ENCODE results near the gene BCL7A.

DNA sequence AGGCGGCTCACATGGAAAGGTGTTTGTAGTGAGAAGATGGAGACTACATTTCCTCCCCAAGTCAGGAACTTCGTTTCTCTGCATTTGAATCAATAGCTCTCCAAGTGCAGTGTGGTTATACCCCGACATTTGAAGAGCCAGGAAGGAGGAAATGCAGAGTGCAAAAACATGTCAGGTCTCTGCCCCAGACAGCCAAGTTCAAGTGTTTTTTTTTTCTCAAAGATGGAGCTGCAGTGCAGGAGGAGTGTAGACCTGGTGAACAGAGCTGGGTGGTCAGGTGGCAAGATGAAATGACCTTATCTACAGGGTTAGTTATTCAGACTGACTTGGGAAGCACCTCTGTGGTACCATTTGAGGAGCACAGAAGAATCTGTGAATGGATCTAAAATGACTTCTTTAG lies 78.2 kb downstream of the BCL7A start:
- TF ChIP-seq EZH2 (optimal IDR thresholded peaks at IDR 0.05; ENCODE audit: low read depth, low read length) (no peak), EZH2phosphoT487 (IDR thresholded peaks at IDR 0.05; ENCODE audit: low read length) (no peak)
- TF ChIP-seq, protein P1, sequence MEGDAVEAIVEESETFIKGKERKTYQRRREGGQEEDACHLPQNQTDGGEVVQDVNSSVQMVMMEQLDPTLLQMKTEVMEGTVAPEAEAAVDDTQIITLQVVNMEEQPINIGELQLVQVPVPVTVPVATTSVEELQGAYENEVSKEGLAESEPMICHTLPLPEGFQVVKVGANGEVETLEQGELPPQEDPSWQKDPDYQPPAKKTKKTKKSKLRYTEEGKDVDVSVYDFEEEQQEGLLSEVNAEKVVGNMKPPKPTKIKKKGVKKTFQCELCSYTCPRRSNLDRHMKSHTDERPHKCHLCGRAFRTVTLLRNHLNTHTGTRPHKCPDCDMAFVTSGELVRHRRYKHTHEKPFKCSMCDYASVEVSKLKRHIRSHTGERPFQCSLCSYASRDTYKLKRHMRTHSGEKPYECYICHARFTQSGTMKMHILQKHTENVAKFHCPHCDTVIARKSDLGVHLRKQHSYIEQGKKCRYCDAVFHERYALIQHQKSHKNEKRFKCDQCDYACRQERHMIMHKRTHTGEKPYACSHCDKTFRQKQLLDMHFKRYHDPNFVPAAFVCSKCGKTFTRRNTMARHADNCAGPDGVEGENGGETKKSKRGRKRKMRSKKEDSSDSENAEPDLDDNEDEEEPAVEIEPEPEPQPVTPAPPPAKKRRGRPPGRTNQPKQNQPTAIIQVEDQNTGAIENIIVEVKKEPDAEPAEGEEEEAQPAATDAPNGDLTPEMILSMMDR (IDR thresholded peaks at IDR 0.05; ENCODE audit: low read length), result no peak
